Hypothalamus (tissue), 51 donors: Measurements from ENCODE around the gene CCDC106.

Experiments
- DNase-seq, 51 donors: peaks; one replicate each; lab custom pipeline; 2025; lab: John Stamatoyannopoulos, UW

The CCDC106 gene

GRCh38 chr19:55635334-55635717 is 12.7 kb upstream of the CCDC106 start:
- no peak for DNase-seq

GRCh38 chr19:55635856-55636440 is 12.1 kb upstream of the CCDC106 start:
- DNase-seq: no peak

- no peak for DNase-seq
Observed at GRCh38 chr19:55636723-55637122, 11.3 kb upstream of the CCDC106 start.

- no peak for DNase-seq
Observed at GRCh38 chr19:55637534-55637933, 10.5 kb upstream of the CCDC106 start.

GRCh38 chr19:55638864-55639359 is 9.1 kb upstream of the CCDC106 start:
- DNase-seq: peak in 2 of 51 donors; percentile 9 to 10

- DNase-seq: peak in 39 of 51 donors; percentile 12 to 73 (median 47)
Observed at GRCh38 chr19:55640043-55640576, 7.9 kb upstream of the CCDC106 start.

GRCh38 chr19:55640577-55641425 is 7.2 kb upstream of the CCDC106 start, which contains the start of gene ZNF580:
ZNF580 (plus strand) TSS chr19:55641002; CDS start chr19:55642509, 1,507 bp downstream.
- peak in 46 of 51 donors; percentile 21 to 84 (median 68) for DNase-seq

GRCh38 chr19:55641426-55642152 is 6.4 kb upstream of the CCDC106 start:
- peak in 2 of 51 donors; percentile 38 to 53 for DNase-seq

- DNase-seq: peak in 4 of 51 donors; percentile 13 to 34 (median 22)
Observed at GRCh38 chr19:55642153-55643002, 5.6 kb upstream of the CCDC106 start.

GRCh38 chr19:55643003-55643886 is 4.8 kb upstream of the CCDC106 start, which contains the start of gene ZNF581:
ZNF581 (plus strand) TSS chr19:55643649; CDS start chr19:55644572, 923 bp downstream.
- peak in 47 of 51 donors; percentile 22 to 85 (median 58) for DNase-seq

GRCh38 chr19:55643887-55644176 is 4.2 kb upstream of the CCDC106 start:
- DNase-seq: peak in 1 of 51 donors; percentile 40

- DNase-seq: no peak
Observed at GRCh38 chr19:55644191-55644833, 3.7 kb upstream of the CCDC106 start.

- no peak for DNase-seq
Observed at GRCh38 chr19:55644842-55645511, 3.0 kb upstream of the CCDC106 start.

- no peak for DNase-seq
Observed at GRCh38 chr19:55645512-55645881, 2.5 kb upstream of the CCDC106 start.

- DNase-seq: no peak
Observed at GRCh38 chr19:55646889-55647731, 902 bp upstream of the CCDC106 start.

- peak in 2 of 51 donors; percentile 37 to 39 for DNase-seq
Observed at GRCh38 chr19:55648585-55649267, 714 bp downstream of the CCDC106 start.
